H9 (cell line): ENCODE data around the gene ZMIZ1. TPM values are rescaled to one million over a fixed set of nuclear protein-coding genes. Genes with fewer than 3 reads are reported as not detected.

Experiments used
- DNase-seq: peaks from one replicate; pipeline ENCODE4 v3.0.0-alpha.2; 2017
- H2AFZ ChIP-seq: one replicate; pipeline ENCODE4 v1.6.1; 2013; ENCODE audit warnings: mild to moderate bottlenecking, low read length, control low read depth, moderate library complexity
- H2AK5ac ChIP-seq: 2 replicates; pipeline ENCODE4 v1.6.1; 2013; ENCODE audit warnings: low read length, control low read depth, mixed read lengths; ENCODE audit not compliant: insufficient read length
- H2BK120ac ChIP-seq: one replicate; pipeline ENCODE4 v1.6.1; 2013; ENCODE audit warnings: low read depth, mild to moderate bottlenecking, low read length, control low read depth, inconsistent platforms; ENCODE audit not compliant: poor library complexity, severe bottlenecking
- H2BK12ac ChIP-seq: 2 replicates; pipeline ENCODE4 v1.6.1; 2013; ENCODE audit warnings: low read length, control low read depth, mixed read lengths, low read depth; ENCODE audit not compliant: insufficient read length
- H2BK15ac ChIP-seq: 2 replicates; pipeline ENCODE4 v1.6.1; 2013; ENCODE audit warnings: low read depth, low read length, control low read depth
- H2BK20ac ChIP-seq: one replicate; pipeline ENCODE4 v1.6.1; 2013; ENCODE audit warnings: low read depth, mild to moderate bottlenecking, low read length, control low read depth, inconsistent platforms; ENCODE audit not compliant: poor library complexity, severe bottlenecking
- H2BK5ac ChIP-seq: 2 replicates; pipeline ENCODE4 v1.6.1; 2013; ENCODE audit warnings: low read length, control low read depth, mixed read lengths; ENCODE audit not compliant: insufficient read length
- H3K14ac ChIP-seq: 2 replicates; pipeline ENCODE4 v1.6.1; 2013; ENCODE audit warnings: low read length, control low read depth; ENCODE audit not compliant: insufficient read depth
- H3K18ac ChIP-seq: 2 replicates; pipeline ENCODE4 v1.6.1; 2013; ENCODE audit warnings: low read depth, mild to moderate bottlenecking, mixed read lengths, low read length, control low read depth; ENCODE audit not compliant: insufficient read length
- H3K23ac ChIP-seq: 2 replicates; pipeline ENCODE4 v1.6.1; 2013; ENCODE audit warnings: low read length, control low read depth, mixed read lengths, low read depth; ENCODE audit not compliant: insufficient read length
- H3K23me2 ChIP-seq: 2 replicates; pipeline ENCODE4 v1.6.1; 2013; ENCODE audit warnings: low read depth, mild to moderate bottlenecking, mixed read lengths, low read length, control low read depth; ENCODE audit not compliant: insufficient read length, poor library complexity, severe bottlenecking
- H3K27ac ChIP-seq: 2 replicates; pipeline ENCODE4 v1.5.1; 2013; ENCODE audit warnings: low read length, control low read depth, mixed read lengths, low read depth; ENCODE audit not compliant: insufficient read length
- H3K27me3 ChIP-seq: 2 replicates; pipeline ENCODE4 v1.6.1; 2013; ENCODE audit warnings: low read length, control low read depth, inconsistent platforms; ENCODE audit not compliant: insufficient read depth
- H3K4ac ChIP-seq: 2 replicates; pipeline ENCODE4 v1.6.1; 2013; ENCODE audit warnings: low read depth, mild to moderate bottlenecking, control low read depth, inconsistent platforms, low read length, moderate library complexity
- H3K4me1 ChIP-seq: 2 replicates; pipeline ENCODE4 v1.6.1; 2013; ENCODE audit warnings: low read length, control low read depth, inconsistent platforms; ENCODE audit not compliant: insufficient read depth
- H3K4me2 ChIP-seq: 2 replicates; pipeline ENCODE4 v1.6.1; 2013; ENCODE audit warnings: low read length, control low read depth, mixed read lengths; ENCODE audit not compliant: insufficient read length, insufficient read depth
- H3K56ac ChIP-seq: 2 replicates; pipeline ENCODE4 v1.6.1; 2013; ENCODE audit warnings: low read depth, mild to moderate bottlenecking, mixed read lengths, low read length, control low read depth; ENCODE audit not compliant: insufficient read length
- H3K79me1 ChIP-seq: 2 replicates; pipeline ENCODE4 v1.6.1; 2013; ENCODE audit warnings: low read depth, mild to moderate bottlenecking, moderate library complexity, low read length, control low read depth, inconsistent platforms; ENCODE audit not compliant: insufficient read depth, poor library complexity, severe bottlenecking
- H3K79me2 ChIP-seq: 2 replicates; pipeline ENCODE4 v1.6.1; 2013; ENCODE audit warnings: low read length, control low read depth, inconsistent platforms; ENCODE audit not compliant: insufficient read depth
- H3K9ac ChIP-seq: 2 replicates; pipeline ENCODE4 v1.6.1; 2013; ENCODE audit warnings: low read length, control low read depth, mixed read lengths; ENCODE audit not compliant: insufficient read length; ENCODE audit errors: extremely low read depth
- H3K9me3 ChIP-seq: one replicate; pipeline ENCODE4 v1.6.1; 2013; ENCODE audit warnings: low read depth, low read length, inconsistent platforms; ENCODE audit not compliant: control insufficient read depth
- H3T11ph ChIP-seq: one replicate; pipeline ENCODE4 v1.6.1; 2013; ENCODE audit warnings: mild to moderate bottlenecking, low read length, control low read depth, inconsistent platforms
- H4K20me1 ChIP-seq: one replicate; pipeline ENCODE4 v1.6.1; 2013; ENCODE audit not compliant: control insufficient read depth, insufficient read length, insufficient read depth
- H4K5ac ChIP-seq: 2 replicates; pipeline ENCODE4 v1.6.1; 2013; ENCODE audit warnings: low read depth, mild to moderate bottlenecking, mixed read lengths, low read length, control low read depth; ENCODE audit not compliant: insufficient read length
- H4K8ac ChIP-seq: replicated peaks from 2 replicates; pipeline ENCODE4 v1.6.1; 2013; ENCODE audit warnings: low read length, control low read depth, mixed read lengths, low read depth; ENCODE audit not compliant: insufficient read length
- H4K91ac ChIP-seq: 2 replicates; pipeline ENCODE4 v1.6.1; 2013; ENCODE audit warnings: low read depth, mild to moderate bottlenecking, moderate library complexity, mixed read lengths, low read length, control low read depth; ENCODE audit not compliant: insufficient read length
- H3K27ac Mint-ChIP-seq, 3 experiments: 2 replicates in 2 of 3; 3 replicates in 1 of 3; pipeline ENCODE4 v1.8.0; 2020 to 2021; ENCODE audit warnings: mixed read lengths in 3 of 3, mild to moderate bottlenecking in 1 of 3, moderate library complexity in 1 of 3
- H3K27me3 Mint-ChIP-seq: 2 replicates; pipeline ENCODE4 v1.8.0; 2021; ENCODE audit warnings: low read depth, mild to moderate bottlenecking, moderate library complexity, mixed read lengths
- H3K36me3 Mint-ChIP-seq, 3 experiments: 2 replicates in 2 of 3; 3 replicates in 1 of 3; pipeline ENCODE4 v1.8.0; 2020 to 2021; ENCODE audit warnings: low read depth in 3 of 3, mixed read lengths in 3 of 3; ENCODE audit not compliant: insufficient read depth in 1 of 3
- H3K4me1 Mint-ChIP-seq, 2 experiments: 2 replicates each; pipeline ENCODE4 v1.8.0; 2020; ENCODE audit warnings: mixed read lengths in 2 of 2
- H3K4me3 Mint-ChIP-seq, 2 experiments: 2 replicates in 1 of 2; 3 replicates in 1 of 2; pipeline ENCODE4 v1.8.0; 2020 to 2021; ENCODE audit warnings: mild to moderate bottlenecking in 2 of 2, mixed read lengths in 2 of 2, moderate library complexity in 1 of 2
- H3K9me3 Mint-ChIP-seq, 2 experiments: 2 replicates in 1 of 2; 3 replicates in 1 of 2; pipeline ENCODE4 v1.8.0; 2020; ENCODE audit warnings: mild to moderate bottlenecking in 2 of 2, mixed read lengths in 2 of 2, moderate library complexity in 1 of 2
- WGBS: extraction: QIAGEN DNeasy Blood & Tissue Kit; methylation state at CpG from one replicate; pipeline ENCODE4 v1.1.7; 2013; ENCODE audit warnings: missing lambda C conversion rate, low lambda C conversion rate, mixed read lengths; ENCODE audit not compliant: insufficient read length; ENCODE audit errors: extremely low coverage; 5-methylcytosine and 5-hydroxymethylcytosine counted together
- total RNA-seq: library from RNA; stranded (reverse); gene quantifications from 2 replicates; pipeline ENCODE4 v1.2.1, GENCODE V29; 2021
- TF ChIP-seq, protein P1 (sequence below): fragments of 200-600 bp; sonication (generic); conservative IDR thresholded peaks from 3 replicates; pipeline ENCODE4 v1.8.0; 2021; ENCODE audit warnings: antibody characterized with exemption, mild to moderate bottlenecking

ZMIZ1 gene
- total RNA-seq, 1 experiment from 2014 or later, result 36.9 TPM

DNA sequence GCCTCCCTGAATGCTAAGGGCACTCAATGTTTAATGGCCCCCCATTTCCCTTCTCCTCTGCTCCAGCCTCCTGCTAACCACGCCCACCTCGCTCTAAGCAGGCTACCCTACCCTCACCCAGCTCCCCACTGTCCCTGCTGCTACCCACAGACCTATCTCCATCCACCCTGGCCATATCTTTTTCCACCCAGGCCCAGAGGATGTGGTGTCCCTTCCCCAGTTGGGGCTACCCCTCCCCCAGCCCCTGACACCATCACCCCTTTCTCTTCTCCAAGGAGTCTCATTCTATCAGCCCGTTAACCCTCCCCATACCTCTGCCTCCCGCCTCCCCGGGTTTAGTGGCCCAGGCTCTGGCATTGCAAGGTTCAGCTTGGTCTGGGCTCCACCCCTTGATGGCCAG, 249.6 kb downstream of the ZMIZ1 start:
- 0 out of 5 replicates have a peak overlapping the region, but pooled peaks of 1 of the 2 experiments have one; percentile 2 for H3K4me3 Mint-ChIP-seq
- Histone ChIP-seq H4K91ac (no peak overlapping the region), H3K56ac (no peak overlapping the region), H2AK5ac (no peak overlapping the region), H2BK120ac (no peak overlapping the region), H3T11ph (no peak overlapping the region), H2AFZ (no peak overlapping the region), H2BK20ac (no peak overlapping the region), H4K5ac (no peak overlapping the region), H3K4ac (no peak overlapping the region), H3K18ac (no peak overlapping the region), H3K9ac (no peak overlapping the region), H3K27me3 (no peaks in the 10 kb centered on the region), H3K4me1 (peaks cover 10% of the 10 kb centered on the region; the same call in 1 of the 2 replicates), H3K79me1 (no peaks in the 10 kb centered on the region), H3K4me2 (no peak overlapping the region), H3K14ac (no peak overlapping the region), H3K23me2 (no peaks in the 10 kb centered on the region), H2BK12ac (no peak overlapping the region), H3K9me3 (no peaks in the 10 kb centered on the region), H3K79me2 (no peaks in the 10 kb centered on the region), H2BK15ac (no peak overlapping the region), H4K20me1 (no peaks in the 10 kb centered on the region), H2BK5ac (no peak overlapping the region), H3K23ac (no peak overlapping the region), H4K8ac (no peak overlapping the region), H3K27ac (no peak overlapping the region)
- no CpG with 5 or more reads among the region's 5 CpGs for WGBS
- TF ChIP-seq, protein P1, sequence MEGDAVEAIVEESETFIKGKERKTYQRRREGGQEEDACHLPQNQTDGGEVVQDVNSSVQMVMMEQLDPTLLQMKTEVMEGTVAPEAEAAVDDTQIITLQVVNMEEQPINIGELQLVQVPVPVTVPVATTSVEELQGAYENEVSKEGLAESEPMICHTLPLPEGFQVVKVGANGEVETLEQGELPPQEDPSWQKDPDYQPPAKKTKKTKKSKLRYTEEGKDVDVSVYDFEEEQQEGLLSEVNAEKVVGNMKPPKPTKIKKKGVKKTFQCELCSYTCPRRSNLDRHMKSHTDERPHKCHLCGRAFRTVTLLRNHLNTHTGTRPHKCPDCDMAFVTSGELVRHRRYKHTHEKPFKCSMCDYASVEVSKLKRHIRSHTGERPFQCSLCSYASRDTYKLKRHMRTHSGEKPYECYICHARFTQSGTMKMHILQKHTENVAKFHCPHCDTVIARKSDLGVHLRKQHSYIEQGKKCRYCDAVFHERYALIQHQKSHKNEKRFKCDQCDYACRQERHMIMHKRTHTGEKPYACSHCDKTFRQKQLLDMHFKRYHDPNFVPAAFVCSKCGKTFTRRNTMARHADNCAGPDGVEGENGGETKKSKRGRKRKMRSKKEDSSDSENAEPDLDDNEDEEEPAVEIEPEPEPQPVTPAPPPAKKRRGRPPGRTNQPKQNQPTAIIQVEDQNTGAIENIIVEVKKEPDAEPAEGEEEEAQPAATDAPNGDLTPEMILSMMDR, result no peak
- peaks cover 5 to 6% (median 5%) of the 10 kb centered on the region in 3 experiments; a peak in 5 of 7 replicates for H3K36me3 Mint-ChIP-seq
- H3K27ac Mint-ChIP-seq, result peak overlapping the region in 2 of 3 experiments; percentile 52 to 71; a peak in 1 of 7 replicates
- H3K9me3 Mint-ChIP-seq, result peaks cover 4 to 9% of the 10 kb centered on the region in 2 experiments; a peak in 4 of 5 replicates
- peaks cover 26% of the 10 kb centered on the region in 2 experiments for H3K4me1 Mint-ChIP-seq
- peaks cover 13% of the 10 kb centered on the region for H3K27me3 Mint-ChIP-seq
- no peak for DNase-seq
